Astrocyte (in vitro differentiated cells and primary cell): Measurements from ENCODE around the gene CTCFL. TPM values are rescaled to one million over a fixed set of nuclear protein-coding genes. Genes with fewer than 3 reads are reported as not detected.

ENCODE experiments used
- DNase-seq: peaks from one replicate; pipeline ENCODE4 v3.0.0-alpha.2; 2010; ENCODE audit warnings: low read depth
- FAIRE-seq: peaks from 2 replicates; lab custom pipeline; 2011; peaks lifted over from hg19 to GRCh38; lab: Jason Lieb, UNC
- H2AFZ ChIP-seq: 2 replicates; pipeline ENCODE4 v1.6.0; 2012; ENCODE audit warnings: low read depth, low read length, inconsistent platforms
- H3K27ac ChIP-seq: 2 replicates; pipeline ENCODE4 v1.5.1; 2011; ENCODE audit warnings: low read depth, low read length, inconsistent platforms
- H3K27me3 ChIP-seq: 2 replicates; pipeline ENCODE4 v1.6.0; 2011; ENCODE audit warnings: low read length, inconsistent platforms; ENCODE audit not compliant: insufficient read depth
- H3K36me3 ChIP-seq: 2 replicates; pipeline ENCODE4 v1.5.1; 2011; ENCODE audit warnings: low read length, inconsistent platforms; ENCODE audit not compliant: insufficient read depth
- H3K4me1 ChIP-seq: 2 replicates; pipeline ENCODE4 v1.5.1; 2011; ENCODE audit warnings: low read length, inconsistent platforms; ENCODE audit not compliant: insufficient read depth
- H3K4me2 ChIP-seq: 2 replicates; pipeline ENCODE4 v1.6.0; 2012; ENCODE audit warnings: low read length, inconsistent platforms
- H3K4me3 ChIP-seq: 2 replicates; pipeline ENCODE4 v1.5.1; 2011; ENCODE audit warnings: low read depth, mild to moderate bottlenecking, low read length, inconsistent platforms; ENCODE audit not compliant: insufficient read depth
- H3K79me2 ChIP-seq: 2 replicates; pipeline ENCODE4 v1.6.0; 2012; ENCODE audit warnings: mild to moderate bottlenecking, low read length, inconsistent platforms; ENCODE audit not compliant: insufficient read depth
- H3K9ac ChIP-seq: 2 replicates; pipeline ENCODE4 v1.6.0; 2012; ENCODE audit warnings: mild to moderate bottlenecking, low read length, inconsistent platforms
- H3K9me3 ChIP-seq: 2 replicates; pipeline ENCODE4 v1.5.1; 2012; ENCODE audit warnings: low read depth, mild to moderate bottlenecking, low read length, inconsistent platforms; ENCODE audit not compliant: insufficient read depth
- H4K20me1 ChIP-seq: 2 replicates; pipeline ENCODE4 v1.6.0; 2012; ENCODE audit warnings: low read length, inconsistent platforms; ENCODE audit not compliant: insufficient read depth
- H3K27ac Mint-ChIP-seq: one replicate; pipeline ENCODE4 v1.8.0; 2021; ENCODE audit warnings: mild to moderate bottlenecking, mixed read lengths; ENCODE audit not compliant: unreplicated experiment
- H3K27me3 Mint-ChIP-seq: one replicate; pipeline ENCODE4 v1.8.0; 2021; ENCODE audit warnings: low read depth, mixed read lengths; ENCODE audit not compliant: unreplicated experiment
- H3K36me3 Mint-ChIP-seq: one replicate; pipeline ENCODE4 v1.8.0; 2021; ENCODE audit warnings: low read depth, mixed read lengths; ENCODE audit not compliant: unreplicated experiment
- H3K4me1 Mint-ChIP-seq: one replicate; pipeline ENCODE4 v1.8.0; 2021; ENCODE audit warnings: low read depth, mixed read lengths; ENCODE audit not compliant: unreplicated experiment
- H3K4me3 Mint-ChIP-seq: one replicate; pipeline ENCODE4 v1.8.0; 2021; ENCODE audit warnings: mild to moderate bottlenecking, moderate library complexity, mixed read lengths; ENCODE audit not compliant: unreplicated experiment
- H3K9me3 Mint-ChIP-seq: one replicate; pipeline ENCODE4 v1.8.0; 2021; ENCODE audit warnings: mild to moderate bottlenecking, mixed read lengths; ENCODE audit not compliant: unreplicated experiment
- EZH2 ChIP-seq: IDR thresholded peaks from 2 replicates; pipeline ENCODE4 v1.6.1; 2012; ENCODE audit warnings: mild to moderate bottlenecking, low read length, inconsistent platforms; ENCODE audit not compliant: insufficient read depth
- total RNA-seq: library from RNA; stranded (reverse); gene quantifications from 2 replicates; pipeline ENCODE4 v1.2.1, GENCODE V29; 2021
- TF ChIP-seq, protein P1 (sequence below): IDR thresholded peaks from 2 replicates; pipeline ENCODE4 v1.5.1; 2011; ENCODE audit warnings: low read depth, mild to moderate bottlenecking, inconsistent platforms, low read length, moderate library complexity; ENCODE audit not compliant: insufficient read depth

Gene CTCFL
- total RNA-seq, 1 donor from 2014 or later = not detected

- H3K27me3 ChIP-seq = peaks cover 21% of the 10 kb centered on the region
- no peak overlapping the region for H3K27ac ChIP-seq
- Mint-ChIP-seq H3K27me3 (peaks cover 40% of the 10 kb centered on the region), H3K4me1 (no peaks in the 10 kb centered on the region), H3K36me3 (no peaks in the 10 kb centered on the region), H3K4me3 (no peak overlapping the region), H3K27ac (no peak overlapping the region), H3K9me3 (no peaks in the 10 kb centered on the region)
- H3K9ac ChIP-seq = no peak overlapping the region
- H3K79me2 ChIP-seq = no peaks in the 10 kb centered on the region
- no peaks in the 10 kb centered on the region for H3K9me3 ChIP-seq
- H3K4me2 ChIP-seq = no peak overlapping the region
- no peak for FAIRE-seq
- H3K4me1 ChIP-seq = no peaks in the 10 kb centered on the region
- no peak for DNase-seq
- no peaks in the 10 kb centered on the region for H4K20me1 ChIP-seq
- TF ChIP-seq, protein P1, sequence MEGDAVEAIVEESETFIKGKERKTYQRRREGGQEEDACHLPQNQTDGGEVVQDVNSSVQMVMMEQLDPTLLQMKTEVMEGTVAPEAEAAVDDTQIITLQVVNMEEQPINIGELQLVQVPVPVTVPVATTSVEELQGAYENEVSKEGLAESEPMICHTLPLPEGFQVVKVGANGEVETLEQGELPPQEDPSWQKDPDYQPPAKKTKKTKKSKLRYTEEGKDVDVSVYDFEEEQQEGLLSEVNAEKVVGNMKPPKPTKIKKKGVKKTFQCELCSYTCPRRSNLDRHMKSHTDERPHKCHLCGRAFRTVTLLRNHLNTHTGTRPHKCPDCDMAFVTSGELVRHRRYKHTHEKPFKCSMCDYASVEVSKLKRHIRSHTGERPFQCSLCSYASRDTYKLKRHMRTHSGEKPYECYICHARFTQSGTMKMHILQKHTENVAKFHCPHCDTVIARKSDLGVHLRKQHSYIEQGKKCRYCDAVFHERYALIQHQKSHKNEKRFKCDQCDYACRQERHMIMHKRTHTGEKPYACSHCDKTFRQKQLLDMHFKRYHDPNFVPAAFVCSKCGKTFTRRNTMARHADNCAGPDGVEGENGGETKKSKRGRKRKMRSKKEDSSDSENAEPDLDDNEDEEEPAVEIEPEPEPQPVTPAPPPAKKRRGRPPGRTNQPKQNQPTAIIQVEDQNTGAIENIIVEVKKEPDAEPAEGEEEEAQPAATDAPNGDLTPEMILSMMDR = no peak
- TF ChIP-seq EZH2 = no peak
- no peak overlapping the region for H3K4me3 ChIP-seq
- H2AFZ ChIP-seq = no peak overlapping the region
- no peaks in the 10 kb centered on the region for H3K36me3 ChIP-seq
Observed at GRCh38 chr20:57525328-57526086, 567 bp upstream of the CTCFL start.

- Histone ChIP-seq H3K9ac (no peak overlapping the region), H2AFZ (no peak overlapping the region), H3K27me3 (peaks cover 21% of the 10 kb centered on the region), H3K36me3 (no peaks in the 10 kb centered on the region), H3K79me2 (no peaks in the 10 kb centered on the region), H3K9me3 (no peaks in the 10 kb centered on the region), H3K27ac (no peak overlapping the region), H4K20me1 (no peaks in the 10 kb centered on the region), H3K4me3 (no peak overlapping the region), H3K4me2 (no peak overlapping the region), H3K4me1 (no peaks in the 10 kb centered on the region)
- Mint-ChIP-seq H3K4me1 (no peaks in the 10 kb centered on the region), H3K36me3 (no peaks in the 10 kb centered on the region), H3K27me3 (peaks cover 46% of the 10 kb centered on the region), H3K27ac (no peak overlapping the region), H3K4me3 (no peak overlapping the region), H3K9me3 (no peaks in the 10 kb centered on the region)
- no peak for TF ChIP-seq EZH2
- TF ChIP-seq, protein P1 = no peak
- DNase-seq (no peak), FAIRE-seq (no peak)
Observed at GRCh38 chr20:57523782-57524181, 1.2 kb downstream of the CTCFL start.
